Measurements from ENCODE around the gene APRT. TPM values are rescaled to one million over a fixed set of nuclear protein-coding genes. Genes with fewer than 3 reads are reported as not detected.

Gene APRT
- 116 and 153 TPM in 2 replicates for total RNA-seq (ENCODE audit: low replicate concordance)
- long read RNA-seq, transcript APRT-202 (5 exons, 664 nt), result minor isoform, 5 of 36 reads
- long read RNA-seq, transcript APRT-201 (5 exons, 947 nt), result major isoform, 24 of 36 reads
- long read RNA-seq, partial matches to known transcripts, result 2 of 36 reads
- long read RNA-seq, other reads (novel, unspliced or antisense), result 3 of 36 reads

DNA sequence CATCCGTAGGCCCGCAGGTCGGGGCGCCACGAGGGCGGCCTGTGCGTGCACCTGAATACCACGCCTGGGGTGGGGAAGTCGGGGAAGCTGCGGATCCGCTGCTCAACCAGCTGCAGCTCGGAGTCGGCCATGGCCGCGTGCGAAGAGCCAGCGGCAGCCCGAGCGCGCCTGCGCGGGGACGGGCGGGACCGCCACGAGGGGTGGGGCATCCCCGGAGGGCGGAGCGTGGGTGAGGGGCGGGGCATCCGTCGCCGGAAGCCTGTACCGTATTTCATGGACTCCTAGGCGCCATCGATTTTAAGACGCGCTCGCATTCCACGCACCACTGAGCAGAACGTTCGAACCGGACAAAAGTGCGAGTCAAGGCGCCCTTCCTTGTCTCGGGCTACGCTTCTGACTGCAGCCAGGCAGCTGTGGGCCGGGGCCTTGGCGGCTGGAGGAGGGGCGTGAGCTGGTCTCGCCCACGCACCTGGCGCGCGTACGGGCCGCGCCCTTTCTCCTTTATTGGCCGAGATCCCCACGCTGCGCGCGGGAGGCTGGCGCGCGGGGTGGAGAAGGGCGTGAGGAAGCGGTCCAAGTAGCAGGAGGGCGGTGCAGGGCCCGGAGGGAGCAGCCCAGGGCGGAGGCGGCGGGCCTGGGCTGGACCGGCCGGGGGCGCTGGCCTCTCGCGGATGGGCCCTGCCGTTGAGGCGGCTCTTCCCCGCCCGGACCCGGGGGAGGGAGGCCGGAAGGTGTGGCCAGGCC lies at the start of gene APRT:
APRT (minus strand) TSS at position 160 of the 744 bp plus-strand sequence; CDS start at position 131, 29 bp downstream.
- H3K27me3 Mint-ChIP-seq, result no peaks in the 10 kb centered on the region
- H3K4me1 Mint-ChIP-seq (ENCODE audit: unreplicated experiment), result peaks cover 3% of the 10 kb centered on the region

GRCh38 chr16:88861359-88861758 lies 49.6 kb upstream of the APRT start:
- Mint-ChIP-seq H3K9me3 (no peaks in the 10 kb centered on the region), H3K4me1 (ENCODE audit: unreplicated experiment) (peaks cover 10% of the 10 kb centered on the region), H3K27ac (no peak overlapping the region), H3K36me3 (no peaks in the 10 kb centered on the region), H3K27me3 (no peaks in the 10 kb centered on the region), H3K4me3 (no peak overlapping the region)
- no peak for DNase-seq (ENCODE audit: extremely low spot score, unreplicated experiment)
- TF ChIP-seq, protein P1, sequence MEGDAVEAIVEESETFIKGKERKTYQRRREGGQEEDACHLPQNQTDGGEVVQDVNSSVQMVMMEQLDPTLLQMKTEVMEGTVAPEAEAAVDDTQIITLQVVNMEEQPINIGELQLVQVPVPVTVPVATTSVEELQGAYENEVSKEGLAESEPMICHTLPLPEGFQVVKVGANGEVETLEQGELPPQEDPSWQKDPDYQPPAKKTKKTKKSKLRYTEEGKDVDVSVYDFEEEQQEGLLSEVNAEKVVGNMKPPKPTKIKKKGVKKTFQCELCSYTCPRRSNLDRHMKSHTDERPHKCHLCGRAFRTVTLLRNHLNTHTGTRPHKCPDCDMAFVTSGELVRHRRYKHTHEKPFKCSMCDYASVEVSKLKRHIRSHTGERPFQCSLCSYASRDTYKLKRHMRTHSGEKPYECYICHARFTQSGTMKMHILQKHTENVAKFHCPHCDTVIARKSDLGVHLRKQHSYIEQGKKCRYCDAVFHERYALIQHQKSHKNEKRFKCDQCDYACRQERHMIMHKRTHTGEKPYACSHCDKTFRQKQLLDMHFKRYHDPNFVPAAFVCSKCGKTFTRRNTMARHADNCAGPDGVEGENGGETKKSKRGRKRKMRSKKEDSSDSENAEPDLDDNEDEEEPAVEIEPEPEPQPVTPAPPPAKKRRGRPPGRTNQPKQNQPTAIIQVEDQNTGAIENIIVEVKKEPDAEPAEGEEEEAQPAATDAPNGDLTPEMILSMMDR (conservative IDR thresholded peaks at IDR 0.05), result no peak

More for the DNA sequence above, at the start of gene APRT:
- peak; percentile 99 for DNase-seq (ENCODE audit: extremely low spot score, unreplicated experiment)
- no peaks in the 10 kb centered on the region for H3K36me3 Mint-ChIP-seq
- no peaks in the 10 kb centered on the region for H3K9me3 Mint-ChIP-seq
- H3K27ac Mint-ChIP-seq, result peak within 1 kb of the TSS; percentile 96
- TF ChIP-seq, protein P1 (conservative IDR thresholded peaks at IDR 0.05), result peak; percentile 60
- H3K4me3 Mint-ChIP-seq, result peak within 1 kb of the TSS; percentile 94

- H3K27ac Mint-ChIP-seq, result no peak overlapping the region
- peaks cover 10% of the 10 kb centered on the region for H3K4me1 Mint-ChIP-seq (ENCODE audit: unreplicated experiment)
- H3K9me3 Mint-ChIP-seq, result no peaks in the 10 kb centered on the region
- DNase-seq (ENCODE audit: extremely low spot score, unreplicated experiment), result no peak
- H3K27me3 Mint-ChIP-seq, result no peaks in the 10 kb centered on the region
- peak overlapping the region; percentile 20 for H3K4me3 Mint-ChIP-seq
- no peaks in the 10 kb centered on the region for H3K36me3 Mint-ChIP-seq
- TF ChIP-seq, protein P1 (conservative IDR thresholded peaks at IDR 0.05), result no peak
Observed at GRCh38 chr16:88859381-88860091, 47.8 kb upstream of the APRT start.

- TF ChIP-seq, protein P1 (conservative IDR thresholded peaks at IDR 0.05), result peak; percentile 75
- no peaks in the 10 kb centered on the region for H3K36me3 Mint-ChIP-seq
- no peaks in the 10 kb centered on the region for H3K9me3 Mint-ChIP-seq
- no peak for DNase-seq (ENCODE audit: extremely low spot score, unreplicated experiment)
- H3K27me3 Mint-ChIP-seq, result no peaks in the 10 kb centered on the region
- peak overlapping the region; percentile 99 for H3K4me3 Mint-ChIP-seq
- peak overlapping the region; percentile 95 for H3K27ac Mint-ChIP-seq
- H3K4me1 Mint-ChIP-seq (ENCODE audit: unreplicated experiment), result peaks cover 10% of the 10 kb centered on the region
Observed at GRCh38 chr16:88857728-88858339, 46.1 kb upstream of the APRT start.
